IMR-90 (cell line): ENCODE data around the gene MYO10. TPM values are rescaled to one million over a fixed set of nuclear protein-coding genes. Genes with fewer than 3 reads are reported as not detected.
"Not testable (repeated sequence)": the region's sequence is repeated elsewhere in the genome, so short reads cannot be mapped to it uniquely, and the experiment has no call there.

Experiments used
- ATAC-seq: fragments of 200-7000 bp; cut with Tn5 transposase; 2 replicates; pipeline ENCODE4 v1.9.1; 2020; ENCODE audit warnings: low read depth, mild to moderate bottlenecking, moderate library complexity
- BruUV-seq: library from RNA; stranded (reverse); fragments of 400-500 nt; replicated peaks from 2 replicates; lab custom pipeline; 2021; lab: Mats Ljungman, UMichigan
- CTCF ChIA-PET: fragments of 300-600 bp; formaldehyde crosslinking; extraction: SDS; loops from one replicate; lab custom pipeline; 2021; ENCODE audit warnings: antibody characterized with exemption; lab: Yijun Ruan, JAX
- POLR2A ChIA-PET: fragments of 300-600 bp; sonication (Branson Sonifier 250); formaldehyde crosslinking; loops from one replicate; lab custom pipeline; 2022; ENCODE audit warnings: antibody characterized with exemption; ENCODE audit not compliant: unreplicated experiment; lab: Charles Lee
- DNase-seq: peaks from one replicate; pipeline ENCODE4 v3.0.0; 2013
- H2AFZ ChIP-seq: replicated peaks from 2 replicates; pipeline ENCODE3; 2013; ENCODE audit warnings: low read length, mild to moderate bottlenecking; ENCODE audit not compliant: poor library complexity
- H2AK5ac ChIP-seq: 2 replicates; pipeline ENCODE4 v1.6.1; 2013; ENCODE audit warnings: low read depth, low read length, inconsistent platforms
- H2AK9ac ChIP-seq: replicated peaks from 2 replicates; pipeline ENCODE3; 2013; ENCODE audit warnings: mild to moderate bottlenecking, low read depth, low read length, moderate library complexity; ENCODE audit not compliant: poor library complexity
- H2BK120ac ChIP-seq: 2 replicates; pipeline ENCODE4 v1.6.1; 2013; ENCODE audit warnings: low read depth, low read length, inconsistent platforms
- H2BK15ac ChIP-seq: 3 replicates; pipeline ENCODE4 v1.6.1; 2013; ENCODE audit warnings: low read depth, low read length, inconsistent platforms
- H2BK20ac ChIP-seq: 2 replicates; pipeline ENCODE4 v1.6.1; 2013; ENCODE audit warnings: low read depth, mild to moderate bottlenecking, inconsistent platforms, low read length, moderate library complexity
- H2BK5ac ChIP-seq: 2 replicates; pipeline ENCODE4 v1.6.1; 2013; ENCODE audit warnings: mild to moderate bottlenecking, low read depth, low read length, inconsistent platforms; ENCODE audit not compliant: poor library complexity, severe bottlenecking
- H3K14ac ChIP-seq: replicated peaks from 2 replicates; pipeline ENCODE4 v1.6.1; 2013; ENCODE audit warnings: low read depth, low read length, inconsistent platforms
- H3K18ac ChIP-seq: 2 replicates; pipeline ENCODE4 v1.6.1; 2013; ENCODE audit warnings: low read depth, low read length, control low read depth
- H3K23ac ChIP-seq: 2 replicates; pipeline ENCODE4 v1.6.1; 2013; ENCODE audit warnings: low read depth, low read length, inconsistent platforms
- H3K27ac ChIP-seq: 2 replicates; pipeline ENCODE4 v1.5.1; 2013; ENCODE audit warnings: mild to moderate bottlenecking, control low read depth, low read length; ENCODE audit not compliant: insufficient read depth
- H3K27me3 ChIP-seq: 2 replicates; pipeline ENCODE4 v1.6.1; 2013; ENCODE audit warnings: low read length; ENCODE audit not compliant: control insufficient read depth, insufficient read depth
- H3K36me3 ChIP-seq: 2 replicates; pipeline ENCODE4 v1.6.1; 2013; ENCODE audit warnings: low read length, mixed read lengths; ENCODE audit not compliant: control insufficient read depth, insufficient read depth
- H3K4ac ChIP-seq: 2 replicates; pipeline ENCODE4 v1.6.1; 2013; ENCODE audit warnings: low read depth, low read length, inconsistent platforms
- H3K4me1 ChIP-seq: 2 replicates; pipeline ENCODE4 v1.6.1; 2013; ENCODE audit warnings: low read length, mixed read lengths; ENCODE audit not compliant: control insufficient read depth, insufficient read depth
- H3K4me2 ChIP-seq: 2 replicates; pipeline ENCODE4 v1.6.1; 2013; ENCODE audit warnings: low read depth, mild to moderate bottlenecking, control low read depth, low read length, moderate library complexity
- H3K4me3 ChIP-seq: 2 replicates; pipeline ENCODE4 v1.5.1; 2013; ENCODE audit warnings: low read depth, mild to moderate bottlenecking, control low read depth, low read length, moderate library complexity; ENCODE audit not compliant: insufficient read depth
- H3K56ac ChIP-seq: 2 replicates; pipeline ENCODE4 v1.6.1; 2013; ENCODE audit warnings: low read length, inconsistent platforms; ENCODE audit not compliant: insufficient read depth; ENCODE audit errors: extremely low read depth
- H3K79me1 ChIP-seq, 2 experiments: 2 replicates each; pipeline ENCODE4 v1.6.1; 2013; ENCODE audit warnings: low read length in 2 of 2, inconsistent platforms in 1 of 2, low read depth in 1 of 2
- H3K9ac ChIP-seq: 2 replicates; pipeline ENCODE4 v1.6.1; 2013; ENCODE audit warnings: low read depth, low read length, control low read depth
- H3K9me1 ChIP-seq: 2 replicates; pipeline ENCODE4 v1.6.1; 2013; ENCODE audit warnings: low read length, inconsistent platforms; ENCODE audit not compliant: insufficient read depth
- H3K9me3 ChIP-seq: 2 replicates; pipeline ENCODE4 v1.6.1; 2013; ENCODE audit warnings: low read length; ENCODE audit not compliant: control insufficient read depth, insufficient read depth
- H4K20me1 ChIP-seq: 2 replicates; pipeline ENCODE4 v1.6.1; 2013; ENCODE audit warnings: low read length, inconsistent platforms; ENCODE audit not compliant: insufficient read depth
- H4K5ac ChIP-seq: 2 replicates; pipeline ENCODE4 v1.6.1; 2013; ENCODE audit warnings: mild to moderate bottlenecking, low read depth, low read length, control low read depth
- H4K8ac ChIP-seq, 2 experiments: 2 replicates each; pipeline ENCODE4 v1.6.1; 2013; ENCODE audit warnings: low read depth in 2 of 2, low read length in 2 of 2, control low read depth in 1 of 2, inconsistent platforms in 1 of 2
- H4K91ac ChIP-seq: 2 replicates; pipeline ENCODE4 v1.6.1; 2013; ENCODE audit warnings: low read depth, low read length, inconsistent platforms; ENCODE audit not compliant: insufficient read depth
- MAFK ChIP-seq: IDR thresholded peaks from 2 replicates; pipeline ENCODE4 v1.6.1; 2012; ENCODE audit warnings: low read depth, low read length, improper control_type of control experiment
- MXI1 ChIP-seq: IDR thresholded peaks from 2 replicates; pipeline ENCODE4 v1.6.1; 2012; ENCODE audit warnings: low read depth, mild to moderate bottlenecking, low read length, moderate library complexity, borderline replicate concordance
- POLR2A ChIP-seq: IDR thresholded peaks from 2 replicates; pipeline ENCODE4 v1.6.1; 2012; ENCODE audit warnings: mild to moderate bottlenecking, low read depth, low read length
- RAD21 ChIP-seq: IDR thresholded peaks from 2 replicates; pipeline ENCODE4 v1.6.1; 2012; ENCODE audit warnings: low read length, improper control_type of control experiment
- RFX5 ChIP-seq: IDR thresholded peaks from 2 replicates; pipeline ENCODE4 v1.8.0; 2012; ENCODE audit warnings: low read depth, mild to moderate bottlenecking, low read length, moderate library complexity
- SMC3 ChIP-seq: fragments of 150-350 bp; IDR thresholded peaks from 2 replicates; pipeline ENCODE4 v1.6.1; 2016; ENCODE audit warnings: low read depth, mild to moderate bottlenecking, antibody characterized with exemption, low read length, moderate library complexity
- WGBS, 2 experiments: methylation state at CpG; one replicate each; pipeline versions ENCODE4 v1.1.5 to v1.1.7; 2013; ENCODE audit warnings: missing lambda C conversion rate in 2 of 2; ENCODE audit not compliant: insufficient read length in 1 of 2; ENCODE audit errors: extremely low coverage in 2 of 2; 5-methylcytosine and 5-hydroxymethylcytosine counted together
- dilution Hi-C: fragments of 300-500 bp; cut with HindIII; formaldehyde crosslinking; loops from one replicate; pipeline ENCODE4 v1.14.3; 2018; ENCODE audit warnings: low sequenced_read_pairs; ENCODE audit not compliant: unreplicated experiment
- in situ Hi-C: fragments of 300-500 bp; cut with MboI; formaldehyde crosslinking; loops from 3 replicates; pipeline ENCODE4 v1.14.3; 2019; ENCODE audit warnings: low sequenced_read_pairs, inconsistent platforms, mixed read lengths
- intact Hi-C: fragments of 100-400 bp; cut with micrococcal nuclease; formaldehyde crosslinking; loops from 2 replicates; pipeline ENCODE4 v1.10.0; 2022
- polyA plus RNA-seq, 3 experiments: library from polyadenylated mRNA; depleted of rRNA; stranded (reverse); fragments of >200 nt; gene quantifications; 2 replicates each; pipeline ENCODE4 v1.2.3, GENCODE V29; 2012; ENCODE audit warnings: low replicate concordance in 1 of 3
- total RNA-seq: library from RNA; depleted of rRNA; stranded (reverse); fragments of >200 nt; gene quantifications from 2 replicates; pipeline ENCODE4 v1.2.3, GENCODE V29; 2012

The MYO10 gene
- total and polyA plus RNA-seq, 2 of the 4 experiments (the other 2 are of a cell fraction) = 39.9 to 115 TPM

DNA sequence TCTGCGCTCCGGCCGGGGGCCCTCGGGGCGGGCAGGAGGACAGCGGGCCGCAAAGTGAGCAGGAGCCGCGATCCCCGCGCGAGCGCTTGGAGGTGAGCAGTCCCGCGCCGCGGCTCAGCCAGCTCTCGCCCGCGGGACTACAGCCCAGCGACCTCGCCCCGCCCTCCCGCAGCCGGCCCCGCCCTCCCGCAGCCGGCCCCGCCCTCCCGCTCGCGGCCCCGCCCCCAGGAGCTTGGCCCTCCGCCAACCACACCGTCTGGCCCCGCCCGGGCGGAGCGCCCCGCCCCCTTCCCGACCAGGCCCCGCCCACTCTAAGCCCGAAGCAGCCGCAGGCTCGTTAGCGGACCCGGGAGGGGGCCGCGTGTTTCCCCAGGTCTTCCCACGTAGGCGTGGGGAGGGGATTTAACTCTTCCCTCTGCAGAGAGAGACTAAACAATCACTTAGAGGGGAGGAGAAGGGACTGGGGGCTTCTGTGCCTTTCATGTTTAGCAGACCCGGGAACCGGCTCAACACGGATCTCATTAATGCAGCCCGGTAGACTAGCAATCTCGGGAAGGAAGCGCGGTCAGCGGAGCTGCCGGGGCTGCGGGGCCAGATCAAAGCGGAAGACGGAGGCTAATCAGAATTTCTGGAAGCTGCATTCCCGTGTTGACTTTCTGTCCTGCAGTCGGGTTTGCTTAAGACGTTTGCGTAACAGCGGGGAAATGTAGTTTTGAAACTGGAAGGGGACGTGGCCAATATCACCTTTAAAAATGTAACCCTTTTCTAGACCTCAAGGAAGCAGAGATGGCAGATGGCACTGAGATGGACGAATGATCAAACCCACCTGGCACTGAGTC, at the start of gene MYO10 (continued):
- no peak for TF ChIP-seq MAFK
- TF ChIP-seq RFX5 = no peak
- peak; percentile 19; the same call in 1 of the 2 replicates for TF ChIP-seq SMC3
- no peak for TF ChIP-seq MXI1
- peak; percentile 27 for TF ChIP-seq RAD21
- peak; percentile 96 for TF ChIP-seq POLR2A

DNA sequence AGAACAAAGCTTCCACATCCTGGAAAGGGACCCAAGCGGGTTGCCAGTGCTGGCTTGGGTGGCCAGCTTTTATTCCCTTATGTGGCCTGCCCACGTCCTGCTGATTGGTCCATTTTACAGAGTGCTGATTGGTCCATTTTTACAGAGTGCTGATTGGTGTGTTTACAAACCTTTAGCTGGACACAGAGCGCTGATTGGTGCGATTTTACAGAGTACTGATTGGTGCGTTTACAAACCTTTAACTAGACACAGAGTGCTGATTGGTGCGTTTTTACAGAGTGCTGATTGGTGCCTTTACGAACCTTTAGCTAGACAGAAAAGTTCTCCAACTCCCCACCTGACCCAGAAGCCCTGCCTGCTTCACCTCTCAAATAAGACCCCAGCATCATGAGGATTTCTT, 49.2 kb upstream of the MYO10 start:
- H3K4ac ChIP-seq, H3K18ac ChIP-seq, H2BK5ac ChIP-seq, H3K27ac ChIP-seq, CTCF ChIA-PET, H2AFZ ChIP-seq, ATAC-seq, H4K20me1 ChIP-seq, H2AK9ac ChIP-seq, H3K79me1 ChIP-seq, H3K9me1 ChIP-seq, H3K14ac ChIP-seq, H3K4me2 ChIP-seq, H2AK5ac ChIP-seq, DNase-seq, H2BK15ac ChIP-seq, POLR2A ChIA-PET, intact Hi-C loops, in situ Hi-C loops, H4K8ac ChIP-seq, H3K23ac ChIP-seq, H3K4me1 ChIP-seq, H2BK20ac ChIP-seq, H3K27me3 ChIP-seq, dilution Hi-C loops, H3K9me3 ChIP-seq, H4K5ac ChIP-seq, BruUV-seq, H3K56ac ChIP-seq, H4K91ac ChIP-seq, H2BK120ac ChIP-seq, H3K36me3 ChIP-seq, H3K9ac ChIP-seq, H3K4me3 ChIP-seq: not testable (repeated sequence)
- TF ChIP-seq MAFK = 0 out of 2 replicates have a peak, but pooled peaks have one; percentile 5
- 90% methylated on average over 4 of the region's 7 CpGs; no CpG with 5 or more reads in 1 of the 2 experiments for WGBS, 2 experiments
